SU-DHL-6 (cell line): ENCODE measurements around the gene TSC22D4.

Source experiments
- CTCF ChIP-seq: fragments of 200-600 bp; sonication (generic); IDR thresholded peaks from one replicate; pipeline ENCODE4 v1.5.1; 2017; ENCODE audit warnings: antibody characterized with exemption, mild to moderate bottlenecking, low read length, moderate library complexity; ENCODE audit not compliant: insufficient read depth, poor library complexity, severe bottlenecking
- EZH2phosphoT487 ChIP-seq: fragments of 200-600 bp; sonication (generic), shearing (Covaris generic); conservative IDR thresholded peaks from 2 replicates; pipeline ENCODE4 v1.6.1; 2018; ENCODE audit warnings: mild to moderate bottlenecking, antibody characterized with exemption, low read length, moderate library complexity, mixed read lengths

DNA sequence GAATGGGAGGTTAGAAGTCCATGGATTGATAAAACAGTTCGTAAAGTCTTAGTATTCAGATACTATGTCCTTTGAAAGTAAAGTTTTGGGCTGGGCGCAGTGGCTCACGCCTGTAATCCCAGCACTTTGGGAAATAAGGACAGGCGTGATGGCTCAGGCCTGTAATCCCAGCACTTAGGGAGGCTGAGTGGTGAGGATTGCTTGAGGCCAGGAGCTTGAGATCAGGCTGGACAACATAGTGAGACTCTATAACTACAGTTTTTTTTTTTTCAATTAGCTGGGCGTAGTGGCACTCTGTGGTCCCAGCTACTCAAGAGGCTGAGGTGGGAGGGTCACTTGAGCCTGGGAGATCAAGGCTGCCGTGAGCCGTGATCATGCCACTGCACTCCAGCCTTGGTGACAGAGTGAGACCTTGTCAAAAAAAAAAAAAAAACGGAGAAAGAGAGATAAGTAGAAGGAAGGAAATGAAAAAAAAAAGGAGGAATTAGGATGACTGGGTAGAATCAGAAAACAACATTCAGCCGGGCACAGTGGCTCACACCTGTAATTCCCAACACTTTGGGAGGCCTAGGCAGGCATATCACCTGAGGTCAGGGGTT is 34.3 kb upstream of the TSC22D4 start:
- TF ChIP-seq CTCF, result no peak
- TF ChIP-seq EZH2phosphoT487, result no peak
